Vagina (tissue), 2 donors: ENCODE data around the gene CAPZA2.

Experiments
- CTCF ChIP-seq, 3 experiments: fragments of 450-650 bp in 2 of 3; fragments of 200-600 bp in 1 of 3; sonication (generic) in 1 of 3; IDR thresholded peaks; one replicate each; pipeline ENCODE4 v1.5.1; 2017 to 2019; ENCODE audit warnings: antibody characterized with exemption in 3 of 3, mild to moderate bottlenecking in 2 of 3, moderate library complexity in 2 of 3
- POLR2A ChIP-seq, 2 donors: fragments of 450-650 bp; IDR thresholded peaks; one replicate each; pipeline ENCODE4 v1.6.1; 2017; ENCODE audit warnings: antibody characterized with exemption in 2 of 2, mild to moderate bottlenecking in 2 of 2, moderate library complexity in 2 of 2
- POLR2AphosphoS5 ChIP-seq, 2 donors: sonication (generic); formaldehyde crosslinking; IDR thresholded peaks; one replicate each; pipeline ENCODE4 v1.9.0; 2017; ENCODE audit warnings: antibody characterized with exemption in 2 of 2, mild to moderate bottlenecking in 2 of 2, low read depth in 1 of 2; ENCODE audit not compliant: insufficient read depth in 1 of 2

DNA sequence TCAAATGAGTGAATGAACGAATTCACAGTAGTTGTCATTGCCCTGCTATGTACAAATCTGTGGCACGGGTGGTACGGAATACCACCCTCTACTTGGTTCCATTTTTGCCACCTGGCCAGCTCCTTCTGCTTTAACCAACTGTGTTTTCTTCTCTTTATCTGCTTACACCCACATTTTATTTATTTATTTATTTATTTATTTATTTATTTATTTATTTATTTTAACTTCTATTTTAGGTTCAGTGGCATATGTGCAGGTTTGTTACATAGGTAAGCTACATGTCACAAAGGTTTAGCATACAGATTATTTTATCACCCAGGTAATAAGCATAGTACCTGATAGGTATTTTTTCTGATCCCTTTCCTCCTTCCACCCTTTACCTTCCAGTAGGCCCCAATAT, 42.2 kb upstream of the CAPZA2 start:
- TF ChIP-seq CTCF (IDR thresholded peaks at IDR 0.05) (no peak), POLR2A (IDR thresholded peaks at IDR 0.05) (no peak), POLR2AphosphoS5 (IDR thresholded peaks at IDR 0.05; ENCODE audit: insufficient read depth in 1 of 2, low read depth in 1 of 2) (no peak)
